Activated CD4-positive, alpha-beta T cell treated with anti-CD3 and anti-CD28 coated beads for 4 hours (primary cell): ENCODE data around the gene CDCA8.

Source experiments
- DNase-seq, 2 donors: peaks; one replicate each; pipeline ENCODE4 v3.0.0-alpha.2; 2020

CDCA8 gene

GRCh38 chr1:37741130-37741529, 48.8 kb downstream of the CDCA8 start:
- no peak for DNase-seq

GRCh38 chr1:37741662-37742061, 49.3 kb downstream of the CDCA8 start:
- DNase-seq: no peak

GRCh38 chr1:37746806-37747205, 54.5 kb downstream of the CDCA8 start:
- DNase-seq: no peak

GRCh38 chr1:37748565-37748964, 56.2 kb downstream of the CDCA8 start:
- DNase-seq: no peak

- no peak for DNase-seq
Measured at GRCh38 chr1:37752213-37752582, 59.9 kb downstream of the CDCA8 start.

- DNase-seq: no peak
Measured at GRCh38 chr1:37752583-37753471, 60.5 kb downstream of the CDCA8 start.

- no peak for DNase-seq
Measured at GRCh38 chr1:37753473-37754321, 61.4 kb downstream of the CDCA8 start.

- no peak for DNase-seq
Measured at GRCh38 chr1:37755290-37755689, 63.0 kb downstream of the CDCA8 start.

GRCh38 chr1:37755951-37756560, 63.7 kb downstream of the CDCA8 start:
- no peak for DNase-seq
